Cardiac fibroblast (primary cell): Measurements from ENCODE around the gene PDGFRB.

Source experiments
- DNase-seq, 2 donors: peaks; one replicate each; pipeline versions ENCODE4 v3.0.0 to v3.0.0-alpha.2; 2010; ENCODE audit warnings: low read depth in 2 of 2
- H3K4me3 ChIP-seq, 2 donors: replicated peaks in 1 of 2; 1 replicate in 1 of 2; 2 replicates in 1 of 2; pipeline ENCODE4 v1.5.1; 2011; ENCODE audit warnings: low read depth in 2 of 2, low read length in 2 of 2, mild to moderate bottlenecking in 2 of 2, moderate library complexity in 1 of 2
- TF ChIP-seq, protein P1 (sequence below): IDR thresholded peaks from one replicate; pipeline ENCODE4 v1.5.1; 2011; ENCODE audit warnings: low read depth, mild to moderate bottlenecking, low read length, inconsistent platforms

Gene PDGFRB

DNA sequence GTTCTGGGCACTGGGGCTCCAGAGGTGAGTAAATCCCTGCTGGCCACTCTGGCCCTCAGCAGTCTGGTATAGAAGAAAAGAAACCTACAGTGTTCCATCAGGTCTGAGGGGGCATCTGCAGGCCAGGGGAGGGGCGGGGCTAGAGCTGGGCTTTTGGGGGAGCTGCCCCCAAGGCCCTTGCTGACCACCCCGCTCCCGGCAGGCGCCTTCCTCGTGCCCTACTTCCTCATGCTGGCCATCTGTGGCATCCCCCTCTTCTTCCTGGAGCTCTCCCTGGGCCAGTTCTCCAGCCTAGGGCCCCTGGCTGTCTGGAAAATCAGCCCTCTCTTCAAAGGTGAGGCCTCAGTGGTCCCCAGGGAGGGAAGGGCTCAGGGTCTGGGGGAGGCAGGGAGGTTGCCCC lies 40.9 kb upstream of the PDGFRB start:
- TF ChIP-seq, protein P1, sequence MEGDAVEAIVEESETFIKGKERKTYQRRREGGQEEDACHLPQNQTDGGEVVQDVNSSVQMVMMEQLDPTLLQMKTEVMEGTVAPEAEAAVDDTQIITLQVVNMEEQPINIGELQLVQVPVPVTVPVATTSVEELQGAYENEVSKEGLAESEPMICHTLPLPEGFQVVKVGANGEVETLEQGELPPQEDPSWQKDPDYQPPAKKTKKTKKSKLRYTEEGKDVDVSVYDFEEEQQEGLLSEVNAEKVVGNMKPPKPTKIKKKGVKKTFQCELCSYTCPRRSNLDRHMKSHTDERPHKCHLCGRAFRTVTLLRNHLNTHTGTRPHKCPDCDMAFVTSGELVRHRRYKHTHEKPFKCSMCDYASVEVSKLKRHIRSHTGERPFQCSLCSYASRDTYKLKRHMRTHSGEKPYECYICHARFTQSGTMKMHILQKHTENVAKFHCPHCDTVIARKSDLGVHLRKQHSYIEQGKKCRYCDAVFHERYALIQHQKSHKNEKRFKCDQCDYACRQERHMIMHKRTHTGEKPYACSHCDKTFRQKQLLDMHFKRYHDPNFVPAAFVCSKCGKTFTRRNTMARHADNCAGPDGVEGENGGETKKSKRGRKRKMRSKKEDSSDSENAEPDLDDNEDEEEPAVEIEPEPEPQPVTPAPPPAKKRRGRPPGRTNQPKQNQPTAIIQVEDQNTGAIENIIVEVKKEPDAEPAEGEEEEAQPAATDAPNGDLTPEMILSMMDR: no peak

DNA sequence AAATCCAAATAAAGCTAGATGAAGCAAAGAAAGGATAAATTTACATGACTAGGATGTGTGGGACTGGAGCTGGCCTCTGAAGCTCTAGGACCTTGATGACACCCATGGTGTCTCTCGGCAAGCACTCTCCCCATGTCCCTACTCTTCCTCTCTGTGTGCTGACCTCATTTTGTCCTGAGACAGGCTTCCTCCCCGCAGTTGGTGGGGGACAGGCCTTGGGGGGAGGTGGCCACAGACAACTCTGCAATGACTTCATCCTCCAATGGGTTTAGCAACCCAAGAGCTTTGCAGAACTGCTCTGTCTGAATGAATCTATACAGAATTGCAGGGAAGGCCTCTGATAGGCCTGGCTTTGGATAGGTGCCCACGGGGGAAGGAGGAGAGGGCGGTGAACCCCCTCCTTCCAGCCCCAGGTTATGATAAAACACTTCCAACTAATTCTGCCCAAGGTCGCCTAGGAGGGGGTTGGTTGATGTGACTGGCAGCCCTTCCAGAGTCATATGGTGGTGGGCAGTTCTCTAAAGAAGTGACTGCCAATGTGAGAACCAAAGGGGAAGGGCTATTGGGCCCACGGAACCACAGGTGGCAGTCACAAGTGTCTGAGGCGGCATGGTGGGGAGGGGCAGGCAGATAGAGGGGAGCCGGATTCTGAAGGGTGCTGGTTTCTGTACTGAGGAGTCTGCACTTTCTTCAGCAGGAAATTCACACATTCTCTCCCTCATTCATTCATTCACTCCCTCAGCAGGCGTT lies 40.3 kb upstream of the PDGFRB start:
- TF ChIP-seq, protein P1: no peak
- no peak overlapping the region for H3K4me3 ChIP-seq
- no peak for DNase-seq

More for the DNA sequence above, 40.9 kb upstream of the PDGFRB start:
- no peak for DNase-seq
- no peak overlapping the region for H3K4me3 ChIP-seq

DNA sequence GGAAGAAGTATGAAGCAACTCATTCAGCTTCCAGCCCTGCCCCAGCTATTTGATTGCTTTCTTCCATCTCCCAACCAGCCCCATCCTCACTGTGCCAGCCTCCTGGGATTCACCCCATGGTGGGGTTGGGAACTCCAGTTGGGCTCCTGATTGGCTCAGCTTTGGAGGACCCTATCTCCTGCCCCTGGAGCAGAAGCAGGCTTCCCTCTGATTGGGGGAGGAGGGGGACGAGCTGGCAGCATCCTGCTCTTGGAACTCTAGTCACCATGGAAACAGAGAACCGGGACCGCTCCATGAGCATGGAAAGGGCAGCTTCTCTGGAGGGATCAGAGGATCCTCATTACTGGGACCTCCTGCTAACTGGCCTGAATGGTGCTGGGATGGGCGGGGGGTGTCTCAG lies 36.8 kb upstream of the PDGFRB start:
- no peak for DNase-seq
- TF ChIP-seq, protein P1: no peak
- no peak overlapping the region for H3K4me3 ChIP-seq

DNA sequence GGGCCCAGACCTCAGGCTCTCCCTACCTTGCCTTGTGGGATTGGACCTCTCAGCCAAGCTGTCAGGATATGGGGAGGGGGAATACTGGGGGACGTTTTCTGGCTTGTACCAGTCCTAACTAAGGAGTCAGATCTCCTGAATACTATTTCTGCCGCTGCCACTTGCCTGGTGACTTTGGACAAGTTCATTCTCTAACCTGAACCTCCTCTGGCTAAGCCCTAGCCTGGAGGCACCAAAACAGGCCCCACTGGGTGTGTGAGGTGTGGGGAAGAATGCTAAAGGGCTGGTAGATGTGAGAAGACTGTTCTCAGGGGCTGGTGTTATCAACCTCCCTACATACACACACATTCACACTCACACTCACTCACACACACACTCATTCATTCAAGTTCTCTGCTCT lies 35.3 kb upstream of the PDGFRB start:
- no peak for DNase-seq
- TF ChIP-seq, protein P1: no peak
- H3K4me3 ChIP-seq: no peak overlapping the region

DNA sequence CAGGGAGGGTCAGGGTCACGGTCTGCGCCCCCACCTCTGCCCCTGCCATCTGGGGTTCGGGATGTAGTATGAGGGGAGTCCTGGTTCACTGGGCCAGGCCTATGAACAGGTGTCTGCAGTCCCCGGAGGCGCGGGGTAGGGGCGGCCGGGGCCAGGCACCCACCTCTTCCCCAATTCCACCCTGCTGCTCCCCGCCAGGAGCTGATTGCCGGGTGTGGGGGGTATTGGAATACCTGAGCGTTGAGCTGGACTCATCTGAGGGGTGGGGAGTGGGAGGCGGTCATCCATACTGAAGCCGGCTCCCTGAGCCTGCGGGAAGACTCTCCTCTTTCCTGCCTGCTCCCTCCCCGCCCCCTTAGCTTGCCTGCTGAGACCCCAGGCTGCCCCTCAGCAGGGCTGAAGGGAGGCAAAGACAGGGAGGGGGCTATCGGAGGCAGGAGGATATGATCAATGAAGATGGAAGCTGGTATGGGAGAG lies 34.9 kb upstream of the PDGFRB start:
- no peak for DNase-seq
- no peak overlapping the region for H3K4me3 ChIP-seq
- TF ChIP-seq, protein P1: no peak

DNA sequence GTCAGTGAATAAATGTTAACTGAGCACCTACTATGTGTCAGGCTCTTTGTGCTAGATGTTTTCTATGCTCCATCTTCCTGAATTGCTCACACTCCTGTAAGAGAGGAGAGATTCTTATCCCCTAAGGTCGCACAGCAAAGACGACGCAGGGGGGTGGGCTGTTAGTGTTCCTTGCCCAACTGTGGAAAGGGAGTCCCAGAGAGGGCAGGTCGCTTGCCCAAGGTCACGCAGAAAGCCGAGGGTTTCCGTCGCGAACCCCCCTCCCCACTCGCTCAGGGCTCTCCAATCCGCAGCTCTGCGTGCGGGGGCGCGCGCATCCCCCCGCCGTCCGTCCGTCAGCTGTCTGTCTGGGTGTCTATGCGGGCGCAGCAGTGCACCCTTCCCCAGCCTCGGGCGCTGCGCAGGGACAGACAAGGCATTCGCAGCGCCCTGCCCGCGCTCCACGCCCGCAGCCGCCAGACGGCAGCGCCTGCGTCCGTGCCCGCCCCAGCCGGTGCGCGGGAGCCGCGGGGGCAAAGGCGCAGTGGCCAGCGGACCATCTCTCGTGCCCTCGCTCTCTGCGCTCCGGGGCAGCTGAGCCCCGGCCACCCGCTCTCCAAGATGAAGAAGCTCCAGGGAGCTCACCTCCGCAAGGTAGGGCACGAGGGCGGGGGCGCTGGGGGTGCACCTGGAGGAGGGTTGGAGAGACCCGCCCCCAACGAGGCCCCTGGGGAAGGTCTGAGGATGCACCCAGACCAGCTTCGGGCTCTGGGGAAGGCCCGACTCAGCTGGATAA lies 34.3 kb upstream of the PDGFRB start, which contains the start of gene SLC6A7:
Gene SLC6A7 (plus strand): TSS at position 335 of the 775 bp plus-strand sequence. CDS start 266 bp downstream, at position 601.
- TF ChIP-seq, protein P1: no peak
- H3K4me3 ChIP-seq: no peak within 1 kb of the TSS
- no peak for DNase-seq
